GM12891 (cell line): ENCODE results near the gene CLASP2.

Experiments used
- PAX5 ChIP-seq: IDR thresholded peaks from 2 replicates; pipeline ENCODE4 v1.6.1; 2011; ENCODE audit warnings: low read length, moderate library complexity, mild to moderate bottlenecking; ENCODE audit not compliant: insufficient read depth, severe bottlenecking
- POLR2A ChIP-seq: IDR thresholded peaks from 2 replicates; pipeline ENCODE4 v1.6.1; 2011; ENCODE audit warnings: low read depth, low read length, control low read depth
- POLR2AphosphoS5 ChIP-seq: IDR thresholded peaks from 2 replicates; pipeline ENCODE4 v1.6.1; 2011; ENCODE audit warnings: low read depth, low read length, control low read depth
- POU2F2 ChIP-seq: IDR thresholded peaks from 2 replicates; pipeline ENCODE4 v1.6.1; 2011; ENCODE audit warnings: low read depth, mild to moderate bottlenecking, control low read depth, low read length, moderate library complexity
- SPI1 ChIP-seq: IDR thresholded peaks from 2 replicates; pipeline ENCODE4 v1.6.1; 2011; ENCODE audit warnings: low read depth, low read length, control low read depth
- TAF1 ChIP-seq: IDR thresholded peaks from 2 replicates; pipeline ENCODE4 v1.6.1; 2011; ENCODE audit warnings: low read depth, low read length, control low read depth

DNA sequence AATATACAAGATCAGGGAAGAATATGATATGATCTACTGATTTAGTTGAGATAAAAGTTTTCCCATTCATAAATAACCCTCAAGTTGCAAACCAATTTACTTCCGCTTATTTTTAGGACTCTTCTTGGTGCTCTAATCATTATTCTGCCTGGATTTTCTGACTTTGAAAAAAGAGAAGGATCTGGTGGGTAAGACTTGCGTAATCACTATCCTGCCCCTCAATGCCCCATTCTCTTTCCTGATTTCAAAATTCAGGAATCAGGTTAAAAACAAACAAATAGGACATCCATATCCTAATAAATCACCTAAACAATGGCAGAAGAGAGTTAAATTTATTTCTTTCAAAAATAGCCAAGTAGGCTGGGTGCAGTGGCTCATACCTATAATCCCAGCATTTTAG is 127.5 kb downstream of the CLASP2 start:
- TF ChIP-seq POLR2AphosphoS5 (no peak), POLR2A (no peak), TAF1 (no peak), PAX5 (no peak), SPI1 (no peak), POU2F2 (no peak)
